Breast epithelium (tissue), 4 donors: ENCODE data around the gene PTDSS2. TPM values are rescaled to one million over a fixed set of nuclear protein-coding genes. Genes with fewer than 3 reads are reported as not detected.

ENCODE experiments used
- DNase-seq, 2 donors: peaks; one replicate each; pipeline ENCODE4 v3.0.0-alpha.2; 2019; ENCODE audit warnings: low spot score in 2 of 2
- H3K27ac ChIP-seq, 2 donors: fragments of 200-600 bp; sonication (generic) in 1 of 2; one replicate each; pipeline ENCODE4 v1.5.1; 2016 to 2019; ENCODE audit warnings: mild to moderate bottlenecking in 1 of 2
- H3K27me3 ChIP-seq, 2 donors: fragments of 200-600 bp; sonication (generic) in 1 of 2; one replicate each; pipeline versions ENCODE4 v1.5.1 to v1.6.0; 2017 to 2019; ENCODE audit warnings: control low read depth in 1 of 2, mild to moderate bottlenecking in 1 of 2
- H3K36me3 ChIP-seq: fragments of 200-600 bp; one replicate; pipeline ENCODE4 v1.5.1; 2019
- H3K4me1 ChIP-seq, 2 donors: fragments of 200-600 bp; sonication (generic); one replicate each; pipeline ENCODE4 v1.5.1; 2016 to 2019; ENCODE audit warnings: control low read depth in 1 of 2
- H3K4me3 ChIP-seq, 3 donors: fragments of 200-600 bp; sonication (generic); 1 replicate in 2 of 3; 2 replicates in 1 of 3; pipeline ENCODE4 v1.5.1; 2016 to 2019; ENCODE audit warnings: mild to moderate bottlenecking in 3 of 3, moderate library complexity in 2 of 3
- H3K9me3 ChIP-seq, 2 donors: fragments of 200-600 bp; sonication (generic) in 1 of 2; one replicate each; pipeline ENCODE4 v1.5.1; 2016 to 2019; ENCODE audit warnings: control low read depth in 1 of 2
- CTCF ChIP-seq, 3 donors: fragments of 450-650 bp; IDR thresholded peaks; one replicate each; pipeline ENCODE4 v1.5.1; 2016 to 2017; ENCODE audit warnings: antibody characterized with exemption in 3 of 3, mild to moderate bottlenecking in 3 of 3, moderate library complexity in 3 of 3
- POLR2A ChIP-seq: fragments of 450-650 bp; IDR thresholded peaks from one replicate; pipeline ENCODE4 v1.6.1; 2016; ENCODE audit warnings: antibody characterized with exemption, mild to moderate bottlenecking, moderate library complexity
- POLR2AphosphoS5 ChIP-seq, 3 donors: sonication (generic); formaldehyde crosslinking; IDR thresholded peaks; one replicate each; pipeline ENCODE4 v1.6.1; 2017; ENCODE audit warnings: antibody characterized with exemption in 3 of 3
- intact Hi-C: fragments of 100-400 bp; cut with DNase I; formaldehyde crosslinking; loops from one replicate; pipeline ENCODE4 v1.15.1; 2023; ENCODE audit warnings: low total_unique reads
- total RNA-seq, 3 donors: library from RNA; depleted of rRNA; stranded (reverse); fragments of >200 nt; gene quantifications; one replicate each; pipeline ENCODE4 v1.1.0, GENCODE V29; 2016

The PTDSS2 gene
- total RNA-seq, 3 donors from 2014 or later, result 23.8 to 53.7 (median 33.1) TPM

- H3K9me3 ChIP-seq, result no peaks in the 10 kb centered on the region
- TF ChIP-seq POLR2A, result no peak
- TF ChIP-seq POLR2AphosphoS5 (IDR thresholded peaks at IDR 0.05), result no peak
- TF ChIP-seq CTCF (IDR thresholded peaks at IDR 0.05), result no peak
- DNase-seq, result no peak
- no peak overlapping the region for H3K27ac ChIP-seq
- intact Hi-C loops, result no loop called here
- H3K4me1 ChIP-seq, result no peaks in the 10 kb centered on the region
- H3K4me3 ChIP-seq, result no peak overlapping the region
- peaks cover 0 to 3% of the 10 kb centered on the region in 2 donors for H3K27me3 ChIP-seq
- H3K36me3 ChIP-seq, result no peaks in the 10 kb centered on the region
Observed at GRCh38 chr11:437228-437870, 12.7 kb upstream of the PTDSS2 start.

- no peak for TF ChIP-seq CTCF (IDR thresholded peaks at IDR 0.05)
- no peak overlapping the region for H3K4me3 ChIP-seq
- intact Hi-C loops, result no loop called here
- no peaks in the 10 kb centered on the region for H3K4me1 ChIP-seq
- DNase-seq, result no peak
- H3K9me3 ChIP-seq, result no peaks in the 10 kb centered on the region
- H3K27ac ChIP-seq, result no peak overlapping the region
- peaks cover 0 to 4% of the 10 kb centered on the region in 2 donors for H3K27me3 ChIP-seq
- no peaks in the 10 kb centered on the region for H3K36me3 ChIP-seq
Observed at GRCh38 chr11:438101-438844, 11.8 kb upstream of the PTDSS2 start.

GRCh38 chr11:439315-440064 is 10.6 kb upstream of the PTDSS2 start:
- DNase-seq, result no peak
- Histone ChIP-seq H3K27ac (no peak overlapping the region), H3K4me3 (no peak overlapping the region), H3K27me3 (peaks cover 0 to 4% of the 10 kb centered on the region in 2 donors), H3K9me3 (no peaks in the 10 kb centered on the region), H3K36me3 (no peaks in the 10 kb centered on the region), H3K4me1 (no peaks in the 10 kb centered on the region)
- intact Hi-C loops, result no loop called here
- TF ChIP-seq POLR2AphosphoS5 (IDR thresholded peaks at IDR 0.05), result no peak
- TF ChIP-seq POLR2A, result no peak
- no peak for TF ChIP-seq CTCF (IDR thresholded peaks at IDR 0.05)

GRCh38 chr11:440065-441042 is 9.7 kb upstream of the PTDSS2 start:
- H3K4me3 ChIP-seq, result no peak overlapping the region
- DNase-seq, result no peak
- no peaks in the 10 kb centered on the region for H3K36me3 ChIP-seq
- peaks cover 0 to 4% of the 10 kb centered on the region in 2 donors for H3K27me3 ChIP-seq
- TF ChIP-seq CTCF (IDR thresholded peaks at IDR 0.05) (no peak), POLR2A (no peak), POLR2AphosphoS5 (IDR thresholded peaks at IDR 0.05) (no peak)
- intact Hi-C loops, result no loop called here
- no peaks in the 10 kb centered on the region for H3K9me3 ChIP-seq
- no peak overlapping the region for H3K27ac ChIP-seq
- H3K4me1 ChIP-seq, result no peaks in the 10 kb centered on the region
